ENCODE measurements around the gene SLC38A3.

DNA sequence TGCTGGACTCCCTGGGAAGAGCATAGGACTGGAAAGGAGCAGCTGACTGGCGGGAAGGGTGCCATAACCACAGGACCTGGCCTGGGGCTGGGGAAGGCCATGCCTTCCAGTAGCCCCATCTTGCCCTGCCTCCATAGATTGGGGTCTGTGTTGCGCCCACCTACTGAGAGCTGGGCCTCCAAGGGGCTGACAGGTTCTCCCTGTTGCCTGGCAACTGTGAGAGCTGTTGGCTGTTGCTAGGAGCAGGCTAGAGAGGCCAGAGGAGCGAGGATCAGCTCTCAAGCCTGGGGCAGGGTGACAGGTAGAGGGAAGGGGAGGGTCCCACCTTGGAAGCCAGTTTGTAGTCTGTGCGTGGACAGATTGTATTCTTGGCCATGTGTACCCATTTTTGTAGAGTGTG lies 28.1 kb downstream of the SLC38A3 start:
- TF ChIP-seq YY1 (IDR thresholded peaks at IDR 0.05; ENCODE audit: low read depth) (no peak), REST (IDR thresholded peaks at IDR 0.05; ENCODE audit: low read depth) (no peak), EP300 (IDR thresholded peaks at IDR 0.05; ENCODE audit: borderline replicate concordance) (no peak), MAX (IDR thresholded peaks at IDR 0.05) (no peak), NFIC (IDR thresholded peaks at IDR 0.05) (no peak), CREB1 (IDR thresholded peaks at IDR 0.05; ENCODE audit: low read depth) (no peak)
